HG03097 (cell line): ENCODE results near the gene DOCK4.

ENCODE experiments used
- ATAC-seq: cut with Tn5 transposase; IDR thresholded peaks from one replicate; pipeline ENCODE4 v1.9.1; 2021; ENCODE audit not compliant: unreplicated experiment, low FRiP score

DOCK4 gene

DNA sequence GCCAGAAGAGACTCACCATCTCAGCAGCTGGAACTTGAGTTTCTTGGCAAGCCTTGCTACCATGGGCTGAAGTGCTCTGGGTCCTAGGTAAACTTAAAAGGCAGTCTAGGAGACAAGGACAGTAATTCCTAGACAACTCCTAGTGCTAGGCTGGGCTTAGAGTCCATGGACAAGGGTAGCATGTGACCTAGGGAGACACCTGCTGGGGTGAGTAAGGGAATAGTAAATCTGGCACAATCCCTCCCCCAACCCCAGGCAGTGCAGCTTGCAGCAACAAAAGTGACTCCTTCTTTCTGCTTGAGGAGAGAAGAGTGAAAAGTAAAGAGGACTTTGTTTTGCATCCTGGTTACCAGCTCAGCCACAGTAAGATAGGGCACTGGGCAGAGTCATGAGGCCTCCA lies 327.4 kb downstream of the DOCK4 start:
- ATAC-seq = no peak

DNA sequence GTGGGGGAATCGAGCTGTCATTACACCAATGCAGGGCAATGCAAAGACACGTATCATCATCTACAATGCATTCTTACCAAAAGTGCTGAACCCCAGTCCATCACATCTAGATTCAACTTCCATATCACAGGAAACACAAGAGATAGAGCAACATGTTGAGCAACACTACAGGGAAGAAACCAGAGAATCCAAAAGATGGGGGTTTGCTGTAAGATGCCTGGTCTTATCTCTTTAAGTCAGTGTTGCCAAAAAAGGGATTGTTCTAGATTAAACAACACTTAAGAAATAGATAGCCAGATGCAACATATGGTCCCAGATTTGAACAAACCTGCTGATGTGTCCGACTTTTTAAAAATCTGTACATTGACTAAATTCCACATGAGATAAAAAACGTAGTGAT lies 328.3 kb downstream of the DOCK4 start:
- ATAC-seq = no peak

DNA sequence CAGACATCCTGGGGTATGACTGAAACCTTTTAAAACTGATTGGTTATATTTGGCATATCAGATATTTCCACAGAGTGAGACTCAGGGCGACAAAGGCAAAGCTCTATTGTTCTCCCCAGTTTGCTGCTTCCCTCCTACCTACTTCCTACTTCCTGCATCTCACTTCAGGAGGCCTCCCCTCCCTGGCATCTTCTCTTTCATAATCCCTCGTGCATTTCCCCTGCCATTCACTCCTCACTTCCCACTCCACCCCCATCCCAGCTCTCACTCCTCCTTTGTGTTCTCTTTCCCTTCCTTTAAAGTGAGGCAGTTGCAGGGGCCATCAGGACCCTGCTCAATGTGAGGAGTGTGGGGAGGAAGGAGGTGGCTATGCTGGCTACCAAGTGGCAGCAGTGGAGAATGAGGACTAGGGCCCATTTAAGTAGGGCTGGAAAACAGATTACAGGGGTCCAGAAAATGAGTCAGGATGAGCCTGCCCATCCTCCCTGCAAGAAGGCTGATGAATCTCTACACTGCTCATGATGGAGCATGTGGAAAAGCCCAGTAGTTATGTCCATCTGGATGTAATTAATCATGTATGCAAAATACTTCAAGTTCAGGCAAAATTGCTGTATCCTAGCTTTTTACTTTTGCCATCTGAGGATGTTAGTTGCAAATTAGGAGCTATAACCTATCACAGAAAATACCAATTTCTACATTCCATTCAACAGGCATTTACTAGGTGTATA lies 332.1 kb downstream of the DOCK4 start:
- no peak for ATAC-seq

DNA sequence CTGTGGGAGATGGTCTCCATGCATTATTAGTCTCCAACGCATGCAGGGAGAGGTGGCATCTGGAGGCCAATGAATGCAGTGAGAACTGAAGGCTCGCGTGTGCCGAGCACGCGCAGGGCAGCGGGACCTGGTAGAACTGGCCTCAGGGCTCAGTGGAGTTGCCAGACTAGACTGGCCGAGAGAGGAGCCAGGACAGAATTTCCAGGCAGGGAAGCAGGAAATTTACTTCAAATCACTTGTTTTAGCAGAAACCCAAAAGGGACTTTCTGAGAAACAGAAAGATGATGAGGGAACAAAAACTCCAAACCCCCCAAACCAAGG lies 332.9 kb downstream of the DOCK4 start:
- ATAC-seq = no peak

- no peak for ATAC-seq
Measured at GRCh38 chr7:111872450-111873325, 333.5 kb downstream of the DOCK4 start.

DNA sequence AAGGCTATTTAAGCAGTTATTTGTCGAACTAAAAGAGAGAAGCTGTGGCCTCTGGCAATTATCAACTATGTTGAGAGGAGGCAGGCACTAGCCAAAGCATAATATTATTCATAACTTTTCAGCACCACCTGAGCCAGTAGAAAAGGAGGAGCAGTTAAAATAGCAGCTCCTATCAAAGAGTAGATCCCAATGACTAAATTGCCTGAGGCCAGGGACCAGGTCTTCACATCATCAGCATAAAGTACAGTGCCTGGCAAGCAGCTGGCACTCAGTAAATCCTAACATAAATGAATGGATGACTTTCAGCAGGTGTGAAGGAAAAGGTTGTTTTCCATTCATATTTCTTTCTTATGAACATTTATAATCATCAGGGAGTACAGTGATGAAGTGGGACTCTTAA lies 334.9 kb downstream of the DOCK4 start:
- ATAC-seq = no peak

GRCh38 chr7:111869280-111869679 lies 336.9 kb downstream of the DOCK4 start:
- ATAC-seq = no peak

- no peak for ATAC-seq
Measured at GRCh38 chr7:111867348-111867931, 338.8 kb downstream of the DOCK4 start.

DNA sequence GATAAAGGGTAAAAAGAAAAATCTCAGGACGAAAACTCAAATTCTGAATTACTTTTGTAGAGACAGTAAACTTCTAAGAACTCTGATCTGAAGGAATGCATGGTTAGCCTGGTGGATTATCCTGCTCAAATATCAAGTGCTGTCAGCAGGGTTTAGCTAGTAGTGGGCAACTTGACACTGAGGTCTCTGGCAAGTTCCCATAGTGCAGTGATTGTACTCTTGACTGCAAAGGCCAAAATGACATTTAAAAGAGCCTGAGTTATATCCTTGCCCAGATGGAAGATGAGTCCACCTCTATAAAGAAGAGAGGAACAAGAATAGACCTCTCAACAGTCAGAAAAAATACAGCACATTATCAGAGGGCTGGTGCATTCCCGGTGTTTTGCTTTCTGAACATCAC lies 339.4 kb downstream of the DOCK4 start:
- ATAC-seq = no peak

DNA sequence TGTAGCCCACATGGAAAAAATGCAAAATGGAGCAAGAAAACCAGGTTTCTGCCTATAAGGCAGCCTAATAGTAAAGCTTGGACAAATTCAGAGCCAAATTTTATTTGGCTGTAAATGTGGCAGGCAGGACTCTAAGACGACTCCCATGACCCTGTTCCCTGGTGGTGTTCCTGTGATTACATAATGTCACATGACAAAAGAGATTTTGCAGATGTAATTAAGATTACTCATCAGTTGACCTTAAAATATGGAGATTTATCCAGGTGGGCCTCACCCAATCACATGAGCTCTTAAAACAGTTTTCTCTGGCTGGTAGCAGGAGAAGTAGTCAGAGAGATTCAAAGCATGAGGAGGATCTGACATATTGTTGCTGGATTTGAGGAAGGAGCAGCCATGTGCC lies 340.8 kb downstream of the DOCK4 start:
- ATAC-seq = no peak

GRCh38 chr7:111864291-111864976 lies 341.8 kb downstream of the DOCK4 start:
- no peak for ATAC-seq

DNA sequence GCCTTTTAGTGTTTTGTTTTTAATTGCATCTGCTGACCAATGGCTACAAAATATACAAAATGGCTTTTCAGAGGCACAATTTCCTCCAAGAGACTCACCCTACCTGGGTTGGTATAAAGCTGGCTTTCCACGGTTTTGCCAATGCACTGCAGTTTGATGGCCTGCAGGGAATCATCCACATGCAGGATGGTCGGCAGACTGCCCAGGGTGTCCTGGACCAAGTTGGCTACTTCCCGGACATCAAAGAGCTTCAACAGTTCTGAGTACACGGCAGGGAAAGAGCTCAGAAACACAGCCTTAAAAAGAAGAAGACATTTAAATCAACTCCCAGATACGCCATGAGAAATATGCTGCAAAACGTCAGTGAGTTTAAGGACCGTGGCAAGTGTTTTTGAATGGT lies 342.9 kb downstream of the DOCK4 start:
- ATAC-seq = no peak

DNA sequence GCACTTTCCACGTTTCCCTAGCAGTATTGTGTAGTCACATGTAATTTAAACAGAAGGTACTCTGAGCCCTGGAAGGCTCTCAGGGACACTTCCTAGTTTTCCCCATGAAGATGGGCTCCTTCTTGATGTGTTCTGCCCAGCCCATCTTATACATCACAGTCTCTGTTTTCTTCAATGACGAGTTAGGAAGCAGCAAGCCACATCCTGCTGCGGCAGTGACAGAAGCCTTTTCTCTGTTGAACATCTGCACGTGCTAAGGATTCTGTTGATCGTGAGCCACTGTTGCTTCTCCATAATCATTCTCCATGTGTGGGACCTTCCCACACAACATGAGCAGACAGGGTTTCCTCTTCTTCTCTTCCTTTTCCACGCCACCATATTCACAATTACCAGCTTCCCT lies 346.0 kb downstream of the DOCK4 start:
- no peak for ATAC-seq

DNA sequence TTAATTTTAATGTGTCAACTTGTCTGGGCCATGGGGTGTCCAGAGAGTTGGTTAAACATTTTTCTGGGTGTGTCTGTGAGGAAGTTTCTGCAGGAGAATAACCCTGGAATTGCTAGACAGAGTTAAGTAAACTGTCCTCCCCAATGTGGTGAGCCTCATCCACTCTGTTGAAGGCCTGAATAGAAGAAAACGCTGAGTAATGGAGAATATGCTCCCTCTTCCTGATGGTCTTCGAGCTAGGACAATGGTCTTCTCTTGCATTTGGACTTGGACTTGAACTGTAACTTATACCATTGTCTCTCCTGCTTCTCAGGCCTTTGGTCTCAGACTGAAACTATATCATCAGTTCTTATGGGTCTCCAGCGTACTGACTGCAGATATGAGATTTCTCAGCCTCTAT lies 347.9 kb downstream of the DOCK4 start:
- no peak for ATAC-seq

DNA sequence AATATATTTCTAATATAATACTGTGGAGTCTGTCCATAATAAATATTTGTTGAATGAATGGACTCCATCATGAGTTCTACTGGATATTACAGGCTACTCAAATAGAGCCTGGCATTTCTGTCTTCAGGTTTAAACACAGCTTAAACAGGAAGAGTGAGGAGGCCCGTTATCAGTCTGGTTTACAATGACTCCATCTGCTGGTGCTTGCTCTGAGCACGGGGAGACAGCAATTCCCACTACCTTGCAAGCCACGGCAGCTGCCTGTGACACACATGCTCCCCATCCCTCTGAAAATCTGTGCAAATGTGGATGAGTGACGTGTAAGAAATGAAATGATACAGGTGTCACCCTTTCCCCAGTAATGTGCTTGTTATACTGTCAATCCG lies 350.4 kb downstream of the DOCK4 start:
- ATAC-seq = no peak

DNA sequence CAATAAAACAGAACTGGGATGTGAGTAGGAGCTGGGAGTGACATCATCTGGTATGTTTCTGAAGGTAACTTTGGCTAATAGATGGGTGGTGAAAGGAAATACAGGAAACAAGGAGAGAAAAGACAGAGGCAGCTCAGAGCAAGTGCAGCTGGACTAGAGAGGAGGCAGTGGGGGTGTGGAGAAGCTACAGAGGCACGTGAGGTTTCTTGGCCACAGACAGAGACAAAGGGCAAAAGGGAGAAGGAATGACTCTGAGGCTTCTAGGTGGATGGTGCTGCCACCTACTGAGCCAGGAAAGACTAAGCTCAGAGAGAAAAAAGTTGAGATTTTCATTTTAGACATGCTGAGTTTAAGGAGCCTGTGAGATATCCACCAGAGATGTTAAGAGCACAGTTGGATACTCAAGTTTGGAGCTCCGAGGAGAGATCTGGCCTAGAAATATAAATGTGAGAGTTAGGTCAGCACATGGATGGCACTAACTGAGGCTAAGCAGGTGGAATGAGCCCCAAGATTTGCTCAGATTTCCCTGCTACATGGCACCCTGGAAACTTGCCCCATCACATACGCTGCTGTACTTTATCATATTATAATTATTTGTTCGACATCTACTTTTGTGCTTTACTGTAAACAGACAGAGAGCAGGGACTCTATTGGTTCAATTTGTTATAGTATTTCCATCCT lies 350.9 kb downstream of the DOCK4 start:
- peak; percentile 81 for ATAC-seq

- no peak for ATAC-seq
Measured at GRCh38 chr7:111853201-111853990, 352.8 kb downstream of the DOCK4 start.

DNA sequence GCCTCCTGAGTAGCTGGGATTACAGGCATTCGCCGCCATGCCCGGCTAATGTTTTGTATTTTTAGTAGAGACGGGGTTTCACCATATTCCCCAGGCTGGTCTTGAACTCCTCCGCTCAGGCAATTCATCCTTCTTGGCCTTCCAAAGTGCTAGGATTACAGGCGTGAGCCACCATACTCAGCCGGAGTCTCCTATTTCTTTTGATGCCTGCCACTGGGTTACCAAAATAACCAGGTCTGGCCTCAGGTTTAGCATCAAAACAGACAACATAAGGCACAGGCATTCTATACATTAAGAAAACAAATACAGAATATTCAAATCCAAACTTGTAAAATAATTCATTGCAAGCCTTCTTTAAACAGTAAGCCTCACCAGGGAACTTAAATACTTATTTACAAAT lies 354.1 kb downstream of the DOCK4 start:
- no peak for ATAC-seq

DNA sequence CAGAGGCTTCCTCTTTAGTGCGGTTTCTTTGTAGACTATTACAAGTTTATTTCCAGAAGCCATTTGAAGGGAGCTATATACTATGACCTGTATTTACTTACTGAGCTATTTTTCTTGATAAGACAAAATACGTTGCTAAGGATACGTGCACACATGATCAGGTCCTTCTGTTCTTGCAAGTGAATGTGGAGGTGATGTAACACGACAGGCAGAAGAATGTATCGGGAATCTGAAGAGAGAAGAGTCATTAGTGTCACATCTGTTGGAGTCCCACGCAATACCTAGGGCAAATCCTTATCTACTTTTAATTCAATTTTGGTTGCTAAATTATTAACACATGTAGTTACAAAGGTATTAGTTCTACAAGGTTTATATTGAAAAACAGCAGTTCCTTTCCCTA lies 359.3 kb downstream of the DOCK4 start:
- ATAC-seq = no peak

DNA sequence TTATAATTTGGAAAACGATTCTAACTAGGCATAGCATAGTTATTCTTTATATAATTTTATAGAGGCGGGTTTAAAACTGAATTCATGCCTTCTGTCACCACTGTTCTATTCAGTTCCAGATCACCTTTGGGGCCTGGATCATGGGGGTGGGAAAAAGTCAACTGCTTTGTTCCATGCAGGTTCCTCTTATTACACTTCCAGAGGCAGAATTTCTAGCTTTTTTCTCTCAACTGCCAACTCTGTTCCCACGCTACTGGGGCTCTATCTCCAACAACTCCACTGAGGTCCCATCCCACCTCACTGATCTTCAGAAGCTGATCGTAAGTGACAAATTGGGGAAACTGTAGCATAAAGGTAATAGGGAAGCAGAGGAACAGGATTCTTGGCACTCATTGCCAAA lies 360.3 kb downstream of the DOCK4 start:
- ATAC-seq = no peak
